ENCODE measurements around the gene LMF1. TPM values are rescaled to one million over a fixed set of nuclear protein-coding genes. Genes with fewer than 3 reads are reported as not detected.
"Not testable (repeated sequence)": the region's sequence is repeated elsewhere in the genome, so short reads cannot be mapped to it uniquely, and the experiment has no call there.

The LMF1 gene
- total RNA-seq, 2 donors from 2014 or later, result 86.1 to 87.5 TPM

GRCh38 chr16:822174-822908, 148.4 kb downstream of the LMF1 start:
- intact Hi-C loops (cut with DNase I), result no loop called here
- WGBS, result 82% methylated on average over 17 of the region's 21 CpGs
- TF ChIP-seq POLR2A (IDR thresholded peaks at IDR 0.05) (no peak), POLR2AphosphoS5 (IDR thresholded peaks at IDR 0.05) (no peak), CTCF (IDR thresholded peaks at IDR 0.05) (no peak)
- no peak overlapping the region for H3K4me3 ChIP-seq
- no peaks in the 10 kb centered on the region for H3K4me1 ChIP-seq (replicated peaks)
- H3K9me3 ChIP-seq, result no peaks in the 10 kb centered on the region
- peaks cover 8% of the 10 kb centered on the region for H3K27me3 ChIP-seq (replicated peaks; ENCODE audit: insufficient read depth)
- no peak overlapping the region for H3K27ac ChIP-seq
- no peak for DNase-seq (ENCODE audit: low spot score)
- H3K36me3 ChIP-seq, result no peaks in the 10 kb centered on the region

GRCh38 chr16:821751-822150, 149.0 kb downstream of the LMF1 start:
- TF ChIP-seq POLR2A (IDR thresholded peaks at IDR 0.05) (no peak), POLR2AphosphoS5 (IDR thresholded peaks at IDR 0.05) (no peak), CTCF (IDR thresholded peaks at IDR 0.05) (no peak)
- Histone ChIP-seq H3K4me1 (replicated peaks) (no peaks in the 10 kb centered on the region), H3K9me3 (no peaks in the 10 kb centered on the region), H3K27ac (no peak overlapping the region), H3K36me3 (no peaks in the 10 kb centered on the region), H3K27me3 (replicated peaks; ENCODE audit: insufficient read depth) (peaks cover 13% of the 10 kb centered on the region), H3K4me3 (no peak overlapping the region)
- DNase-seq (ENCODE audit: low spot score), result no peak
- 60% methylated on average over 13 of the region's 13 CpGs for WGBS
- intact Hi-C loops (cut with DNase I), result no loop called here

DNA sequence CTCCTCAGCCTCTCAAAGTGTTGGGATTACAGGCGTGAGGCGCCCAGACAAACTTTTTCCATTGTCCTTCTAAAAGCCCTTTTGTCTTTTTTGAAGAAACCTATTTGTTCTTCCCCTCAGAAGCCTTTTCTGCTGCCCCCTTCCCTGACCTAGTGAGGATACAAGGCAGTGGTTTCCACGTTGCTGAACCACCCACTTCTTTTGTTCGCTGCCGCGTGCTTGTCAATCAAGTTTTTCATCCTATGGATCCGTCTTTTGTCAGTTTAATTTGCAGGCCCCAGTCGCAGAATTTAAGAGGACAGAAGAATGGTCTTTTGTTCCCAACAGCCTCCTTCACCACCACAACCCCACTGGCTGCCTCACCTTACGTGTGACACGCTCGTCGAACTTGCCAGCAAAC, 150.0 kb downstream of the LMF1 start:
- H3K9me3 ChIP-seq, result no peaks in the 10 kb centered on the region
- H3K27me3 ChIP-seq (replicated peaks; ENCODE audit: insufficient read depth), result peaks cover 14% of the 10 kb centered on the region
- H3K4me1 ChIP-seq (replicated peaks), result no peaks in the 10 kb centered on the region
- H3K27ac ChIP-seq, result no peak overlapping the region
- TF ChIP-seq POLR2AphosphoS5 (IDR thresholded peaks at IDR 0.05) (no peak), POLR2A (IDR thresholded peaks at IDR 0.05) (no peak), CTCF (IDR thresholded peaks at IDR 0.05) (no peak)
- no peak overlapping the region for H3K4me3 ChIP-seq
- no peaks in the 10 kb centered on the region for H3K36me3 ChIP-seq
- no peak for DNase-seq (ENCODE audit: low spot score)
- intact Hi-C loops (cut with DNase I), result no loop called here
- WGBS, result 59% methylated on average over 12 of the region's 12 CpGs

GRCh38 chr16:820044-820408, 150.8 kb downstream of the LMF1 start:
- not testable (repeated sequence) for H3K4me3 ChIP-seq, H3K36me3 ChIP-seq
- WGBS, result 77% methylated on average over 10 of the region's 10 CpGs

GRCh38 chr16:819336-820043, 151.3 kb downstream of the LMF1 start:
- no peaks in the 10 kb centered on the region for H3K36me3 ChIP-seq
- DNase-seq (ENCODE audit: low spot score), result no peak
- whole genome bisulfite sequencing, result 63% methylated on average over 23 of the region's 23 CpGs
- H3K27ac ChIP-seq, result no peak overlapping the region
- intact Hi-C loops (cut with DNase I), result no loop called here
- H3K27me3 ChIP-seq (replicated peaks; ENCODE audit: insufficient read depth), result peaks cover 14% of the 10 kb centered on the region
- H3K9me3 ChIP-seq, result no peaks in the 10 kb centered on the region
- H3K4me3 ChIP-seq, result no peak overlapping the region
- TF ChIP-seq POLR2AphosphoS5 (IDR thresholded peaks at IDR 0.05), result no peak
- no peak for TF ChIP-seq POLR2A (IDR thresholded peaks at IDR 0.05)
- TF ChIP-seq CTCF (IDR thresholded peaks at IDR 0.05), result no peak
- H3K4me1 ChIP-seq (replicated peaks), result no peaks in the 10 kb centered on the region

More at GRCh38 chr16:820044-820408, 150.8 kb downstream of the LMF1 start:
- H3K9me3 ChIP-seq; intact Hi-C loops (cut with DNase I); H3K27ac ChIP-seq; H3K4me1 ChIP-seq (replicated peaks); DNase-seq (ENCODE audit: low spot score): not testable (repeated sequence)
- H3K27me3 ChIP-seq (replicated peaks; ENCODE audit: insufficient read depth), result peaks cover 14% of the 10 kb centered on the region

Data from prostate gland (tissue), 2 donors.